Left renal cortex interstitium (tissue), 4 donors: ENCODE measurements around the gene NFATC2IP. TPM values are rescaled to one million over a fixed set of nuclear protein-coding genes. Genes with fewer than 3 reads are reported as not detected.
"Not testable (repeated sequence)": the region's sequence is repeated elsewhere in the genome, so short reads cannot be mapped to it uniquely, and the experiment has no call there.

Source experiments
- DNase-seq, 4 donors: peaks; one replicate each; pipeline ENCODE4 v3.0.0-alpha.2; 2013; ENCODE audit warnings: low read depth in 4 of 4, low spot score in 2 of 4, missing footprints in 1 of 4
- polyA plus RNA-seq, 4 donors: library from polyadenylated mRNA; unstranded; fragments of 120-200 nt; gene quantifications; one replicate each; pipeline ENCODE4 v1.2.1, GENCODE V29; 2013; ENCODE audit not compliant: insufficient read length in 4 of 4

NFATC2IP gene
- polyA plus RNA-seq, 4 donors = 23.4 to 86.7 (median 46.6) TPM

DNA sequence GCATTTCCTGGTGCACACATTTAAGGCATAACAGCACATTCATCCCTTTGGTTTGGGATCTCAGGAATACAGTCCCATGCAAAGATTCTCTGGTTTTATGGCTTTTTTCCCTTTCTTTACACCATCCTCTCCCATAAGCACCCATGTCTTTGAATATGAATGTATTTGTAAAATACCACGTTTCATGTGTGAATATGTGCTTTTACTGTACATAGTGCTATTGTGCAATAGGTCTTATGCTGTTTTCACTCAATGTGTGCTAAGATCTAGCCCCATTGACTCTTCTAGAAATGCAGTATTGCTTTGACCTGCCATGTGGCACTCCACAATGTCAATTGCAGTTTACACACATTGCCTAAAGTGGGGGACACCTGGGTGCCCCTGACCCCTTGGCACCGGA, 13.8 kb downstream of the NFATC2IP start:
- DNase-seq = no peak

DNA sequence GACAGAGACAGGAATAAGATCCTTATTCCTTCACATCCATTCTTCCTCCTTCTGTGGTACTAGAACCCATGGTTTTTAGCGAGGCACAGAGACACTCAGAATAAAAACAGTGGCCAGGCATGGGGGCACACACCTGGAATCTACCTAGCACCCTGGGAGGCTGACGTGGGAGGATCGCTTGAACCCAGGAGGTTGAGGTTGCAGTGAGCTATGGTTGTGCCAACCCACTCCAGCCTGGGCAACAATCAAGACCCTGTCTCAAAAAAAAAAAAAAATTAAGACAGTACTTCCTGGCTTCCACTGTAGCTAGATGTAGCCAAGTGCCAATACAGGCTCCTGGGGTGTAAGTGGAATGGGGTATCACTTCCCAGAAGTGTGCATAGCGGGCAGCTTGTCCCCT, 16.4 kb downstream of the NFATC2IP start:
- DNase-seq = no peak

DNA sequence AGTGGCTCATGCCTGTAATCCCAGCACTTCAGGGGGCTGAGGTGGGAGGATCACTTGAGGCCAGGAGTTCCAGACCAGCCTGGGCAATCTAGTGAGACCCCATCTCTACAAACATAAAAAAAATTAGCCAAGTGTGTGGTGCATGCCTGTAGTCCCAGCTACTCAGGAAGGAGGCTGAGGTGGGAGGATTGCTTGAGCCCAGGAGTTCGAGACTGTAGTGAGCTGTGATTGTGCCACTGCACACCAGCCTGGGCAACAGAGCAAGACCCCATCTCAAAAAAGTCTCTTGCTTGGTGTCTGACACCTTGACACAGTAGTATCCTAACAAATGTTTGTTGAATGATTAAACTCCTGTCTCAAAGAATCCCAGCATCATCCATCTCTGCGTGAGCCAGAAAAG, 19.0 kb downstream of the NFATC2IP start:
- not testable (repeated sequence) for DNase-seq

DNA sequence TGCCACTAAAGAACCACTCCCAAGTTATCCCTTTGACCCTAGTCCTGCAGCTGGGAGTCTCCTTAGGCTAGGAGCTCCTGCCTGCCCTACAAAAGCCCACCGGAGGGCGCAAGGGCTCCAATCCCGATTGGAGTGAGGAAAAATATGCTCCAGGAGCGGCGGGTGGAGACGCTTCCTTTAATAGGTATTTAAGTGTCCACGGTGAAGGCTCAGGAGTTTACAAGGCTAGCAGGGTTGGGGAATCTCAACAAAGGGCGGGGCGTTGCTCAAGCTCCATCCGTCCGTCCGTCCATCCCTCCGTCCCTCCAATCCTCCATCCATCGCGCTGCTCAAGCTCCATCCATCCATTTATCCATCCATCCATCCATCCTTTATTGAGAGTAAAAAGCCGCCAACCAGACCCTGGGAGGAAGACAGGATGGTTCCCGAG, 23.3 kb downstream of the NFATC2IP start:
- peak; percentile 15 to 50 (median 26) for DNase-seq

DNA sequence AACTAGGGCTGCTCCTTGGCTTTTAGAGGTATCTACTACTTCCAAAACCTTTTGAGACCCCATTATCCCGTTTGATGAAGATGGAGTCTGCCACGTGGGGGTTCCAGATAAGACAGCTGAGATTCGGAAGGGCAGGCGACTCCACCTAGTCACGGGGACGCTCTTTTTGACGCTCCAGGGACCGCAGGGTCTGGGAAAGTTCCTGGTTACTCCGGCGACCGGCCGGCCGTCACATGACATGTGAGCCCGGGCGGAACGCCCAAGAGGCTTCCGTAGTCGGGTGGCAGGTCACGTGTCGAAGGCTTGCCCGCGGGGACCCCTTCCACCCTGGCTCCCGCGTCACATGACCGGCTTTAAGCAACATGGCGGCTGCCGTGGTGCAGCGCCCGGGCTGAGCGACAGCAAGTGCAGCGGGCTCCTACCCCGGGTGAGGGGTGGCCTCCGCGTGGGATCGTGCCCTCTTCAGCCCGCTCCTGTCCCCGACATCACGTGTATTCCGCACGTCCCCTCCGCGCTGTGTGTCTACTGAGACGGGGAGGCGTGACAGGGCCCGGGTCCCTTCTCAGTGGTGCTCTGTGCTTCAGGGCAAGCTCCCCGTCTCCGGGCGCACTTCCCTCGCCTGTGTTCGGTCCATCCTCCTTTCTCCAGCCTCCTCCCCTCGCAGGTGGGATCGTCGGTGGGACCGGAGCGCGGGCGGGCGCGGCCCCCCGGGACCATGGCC, 23.9 kb downstream of the NFATC2IP start, which contains the start of gene SPNS1:
Gene SPNS1 (plus strand): TSS at position 342 of the 721 bp plus-strand sequence. CDS start 374 bp downstream, at position 716.
- DNase-seq = peak; percentile 80 to 96 (median 90)

DNA sequence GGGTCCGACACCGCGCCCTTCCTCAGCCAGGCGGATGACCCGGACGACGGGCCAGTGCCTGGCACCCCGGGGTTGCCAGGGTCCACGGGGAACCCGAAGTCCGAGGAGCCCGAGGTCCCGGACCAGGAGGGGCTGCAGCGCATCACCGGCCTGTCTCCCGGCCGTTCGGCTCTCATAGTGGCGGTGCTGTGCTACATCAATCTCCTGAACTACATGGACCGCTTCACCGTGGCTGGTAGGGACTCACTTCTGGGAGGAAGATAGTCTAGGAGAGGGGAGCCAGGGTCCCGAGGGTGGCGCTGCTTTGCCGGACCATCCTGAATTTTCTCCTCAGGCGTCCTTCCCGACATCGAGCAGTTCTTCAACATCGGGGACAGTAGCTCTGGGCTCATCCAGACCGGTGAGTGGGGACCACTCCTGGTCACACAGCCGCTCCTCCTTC, 24.4 kb downstream of the NFATC2IP start:
- DNase-seq = no peak

DNA sequence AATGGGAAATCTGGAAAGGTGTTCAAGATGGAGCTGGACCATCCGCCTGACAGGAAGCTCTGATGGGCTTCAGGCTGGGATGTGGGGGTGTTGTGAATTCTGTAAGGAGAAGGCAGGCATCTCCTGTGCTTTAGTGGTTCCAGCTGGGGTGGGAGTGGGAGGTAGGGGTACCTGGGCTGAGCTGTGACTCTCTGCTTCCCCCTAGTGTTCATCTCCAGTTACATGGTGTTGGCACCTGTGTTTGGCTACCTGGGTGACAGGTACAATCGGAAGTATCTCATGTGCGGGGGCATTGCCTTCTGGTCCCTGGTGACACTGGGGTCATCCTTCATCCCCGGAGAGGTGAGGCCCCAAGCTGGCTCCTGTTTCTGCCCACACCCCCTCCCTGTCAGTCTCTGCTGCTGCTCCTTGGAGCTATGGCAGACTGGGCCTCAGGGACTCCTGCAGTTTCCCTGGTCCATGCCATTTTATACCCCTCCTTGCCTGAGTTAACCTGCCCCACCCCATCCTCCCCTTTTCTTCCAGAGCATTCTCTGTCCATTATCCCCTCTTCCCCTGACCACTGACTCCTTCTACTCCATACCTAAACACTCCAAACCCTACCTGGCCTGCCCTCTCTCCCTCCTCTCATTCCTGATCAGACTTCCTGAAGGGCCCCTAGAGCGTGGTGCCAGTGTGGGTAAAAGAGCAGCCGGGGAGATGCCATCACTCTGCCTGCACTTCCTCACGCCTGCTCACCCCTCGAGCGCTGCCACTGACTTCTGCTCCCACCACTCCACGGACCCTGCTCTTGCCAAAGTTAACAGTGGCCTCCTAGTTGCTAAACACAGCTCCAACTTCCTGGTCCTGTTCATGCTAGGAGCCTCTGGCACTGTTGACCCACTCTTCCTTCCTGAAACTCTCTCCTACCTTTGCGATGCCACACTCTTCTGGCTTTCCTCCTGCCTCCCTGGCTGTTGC, 27.2 kb downstream of the NFATC2IP start:
- DNase-seq = peak in 1 of 4 donors; percentile 2

DNA sequence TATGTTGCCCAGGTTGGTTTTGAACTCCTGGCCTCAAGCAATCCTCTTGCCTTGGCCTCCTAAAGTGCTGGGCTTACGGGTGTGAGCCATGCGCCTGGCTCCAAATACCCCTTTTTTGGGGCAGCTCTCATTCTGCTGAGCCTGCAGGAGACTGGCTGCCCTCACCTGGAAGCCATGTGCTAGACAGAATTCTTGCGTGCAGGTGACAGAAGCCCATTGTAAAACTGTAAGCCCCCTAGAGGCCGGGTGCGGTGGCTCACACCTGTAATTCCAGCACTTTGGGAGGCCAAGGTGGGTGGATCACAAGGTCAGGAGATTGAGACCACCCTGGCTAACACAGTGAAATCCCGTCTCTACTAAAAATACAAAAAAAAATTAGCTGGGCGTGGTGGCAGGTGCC, 29.6 kb downstream of the NFATC2IP start:
- DNase-seq = not testable (repeated sequence)

DNA sequence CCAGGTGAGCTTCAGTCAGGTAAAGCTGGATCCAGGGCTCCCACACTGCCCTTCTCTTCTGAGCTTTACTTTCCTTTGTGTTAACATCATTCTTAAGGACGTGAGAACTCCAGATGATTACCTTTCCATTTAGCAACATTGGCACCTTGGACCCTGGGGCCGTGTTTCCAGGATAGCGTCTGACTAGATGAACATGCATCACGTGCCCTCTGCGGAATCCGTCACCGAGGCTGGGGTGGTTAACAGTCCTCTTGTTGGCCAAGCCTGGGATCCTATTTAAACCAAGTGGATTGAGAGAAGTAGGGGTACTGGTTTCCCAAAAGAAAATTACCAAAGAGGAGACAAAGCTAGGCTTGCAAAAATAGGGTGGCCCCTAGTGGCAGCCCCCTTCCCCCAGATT, 30.2 kb downstream of the NFATC2IP start:
- no peak for DNase-seq

DNA sequence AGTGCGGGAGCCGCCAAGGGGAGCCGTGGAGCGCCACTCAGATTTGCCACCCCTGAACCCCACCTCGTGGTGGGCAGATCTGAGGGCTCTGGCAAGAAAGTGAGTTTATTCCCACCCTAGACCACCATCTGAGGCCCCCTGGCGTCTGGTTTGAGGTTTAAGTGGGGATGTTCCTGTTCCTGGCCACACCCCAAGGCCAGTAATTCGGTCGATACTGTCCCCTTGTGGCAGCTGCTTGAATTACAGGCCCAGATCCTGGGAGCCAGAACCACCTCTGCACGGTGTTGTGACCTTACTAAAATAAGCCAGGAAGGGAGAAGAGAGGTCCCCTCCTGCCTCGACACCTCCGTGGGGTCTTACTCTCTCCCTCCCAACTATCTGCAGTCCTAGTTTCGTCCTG, 30.8 kb downstream of the NFATC2IP start:
- DNase-seq = no peak

DNA sequence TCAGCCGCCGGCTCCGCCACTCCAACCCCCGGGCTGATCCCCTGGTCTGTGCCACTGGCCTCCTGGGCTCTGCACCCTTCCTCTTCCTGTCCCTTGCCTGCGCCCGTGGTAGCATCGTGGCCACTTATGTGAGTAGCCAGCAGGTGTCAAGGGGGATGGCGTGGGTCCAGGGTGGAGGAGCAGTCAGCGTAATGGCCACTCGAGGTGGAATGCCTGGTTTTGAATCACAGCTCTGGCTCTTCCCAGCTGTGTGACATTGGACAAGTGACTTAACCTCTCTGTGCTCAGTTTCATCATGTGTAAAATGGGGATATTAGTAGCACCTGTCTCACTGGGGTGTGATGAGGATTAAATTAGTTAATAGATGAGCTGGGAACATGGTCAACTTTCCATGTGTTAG, 31.7 kb downstream of the NFATC2IP start:
- no peak for DNase-seq

DNA sequence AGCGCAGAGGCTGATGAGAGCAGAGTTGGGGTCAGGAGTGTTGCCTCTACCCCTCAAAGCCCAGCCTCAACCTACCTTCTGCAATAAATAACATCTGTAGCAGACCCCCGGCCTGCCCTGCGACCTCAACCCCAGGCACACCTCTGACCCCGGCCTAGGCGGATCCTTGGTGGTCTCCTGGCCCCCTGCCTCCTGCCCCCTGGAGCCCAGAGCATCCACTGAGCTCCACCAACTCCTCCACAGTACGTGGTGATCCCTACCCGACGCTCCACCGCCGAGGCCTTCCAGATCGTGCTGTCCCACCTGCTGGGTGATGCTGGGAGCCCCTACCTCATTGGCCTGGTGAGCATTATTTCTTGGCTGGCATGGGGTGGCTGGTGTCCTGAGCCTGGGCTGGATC, 32.2 kb downstream of the NFATC2IP start:
- DNase-seq = no peak

DNA sequence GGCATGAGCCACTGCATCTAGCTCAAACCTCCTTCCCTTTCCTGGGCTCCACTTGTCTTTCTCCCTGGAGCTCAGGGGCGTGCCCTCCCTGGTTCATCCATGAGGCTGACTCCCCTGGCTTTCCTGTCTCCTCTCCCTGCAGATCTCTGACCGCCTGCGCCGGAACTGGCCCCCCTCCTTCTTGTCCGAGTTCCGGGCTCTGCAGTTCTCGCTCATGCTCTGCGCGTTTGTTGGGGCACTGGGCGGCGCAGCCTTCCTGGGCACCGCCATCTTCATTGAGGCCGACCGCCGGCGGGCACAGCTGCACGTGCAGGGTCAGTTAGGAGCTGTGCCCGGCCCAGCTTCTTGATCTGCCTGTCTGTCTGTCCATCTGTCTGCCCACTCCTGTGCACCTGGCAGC, 32.9 kb downstream of the NFATC2IP start:
- no peak for DNase-seq

DNA sequence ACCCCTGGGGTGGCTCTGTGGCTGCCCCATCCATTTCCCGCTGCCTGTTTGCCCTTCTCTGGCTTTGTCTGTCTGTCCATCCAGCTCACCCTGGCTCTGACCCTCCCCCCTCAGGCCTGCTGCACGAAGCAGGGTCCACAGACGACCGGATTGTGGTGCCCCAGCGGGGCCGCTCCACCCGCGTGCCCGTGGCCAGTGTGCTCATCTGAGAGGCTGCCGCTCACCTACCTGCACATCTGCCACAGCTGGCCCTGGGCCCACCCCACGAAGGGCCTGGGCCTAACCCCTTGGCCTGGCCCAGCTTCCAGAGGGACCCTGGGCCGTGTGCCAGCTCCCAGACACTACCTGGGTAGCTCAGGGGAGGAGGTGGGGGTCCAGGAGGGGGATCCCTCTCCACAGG, 33.4 kb downstream of the NFATC2IP start:
- no peak for DNase-seq

DNA sequence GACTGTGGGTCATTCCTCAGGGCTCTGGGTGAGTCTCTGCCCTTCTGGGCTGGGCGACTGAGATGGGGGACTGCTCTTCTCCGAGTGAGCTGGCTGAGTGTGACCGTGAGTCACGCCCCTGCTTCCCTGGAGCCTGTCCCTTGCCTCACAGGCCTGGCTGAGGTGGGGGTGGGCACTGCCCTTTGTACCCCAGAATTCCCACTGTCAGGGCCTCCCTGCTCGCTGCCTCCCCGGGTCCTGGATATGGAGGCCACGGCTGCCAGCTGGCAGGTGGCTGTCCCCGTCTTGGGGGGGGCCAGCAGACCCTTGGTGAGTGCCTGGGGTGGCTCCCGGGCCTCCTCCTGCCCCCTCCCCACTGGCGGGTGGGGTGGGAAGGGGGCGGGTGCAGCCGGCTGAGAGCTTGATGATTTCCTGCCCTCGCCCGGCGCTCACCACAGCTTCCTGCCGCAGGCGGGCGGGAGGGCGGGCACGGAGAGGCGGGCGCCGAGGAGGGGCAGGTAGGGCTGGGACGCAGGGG, 33.9 kb downstream of the NFATC2IP start, which contains the start of gene LAT:
Gene LAT (plus strand): TSS at position 434 of the 517 bp plus-strand sequence. CDS start 366 bp downstream, outside the sequence.
- no peak for DNase-seq

DNA sequence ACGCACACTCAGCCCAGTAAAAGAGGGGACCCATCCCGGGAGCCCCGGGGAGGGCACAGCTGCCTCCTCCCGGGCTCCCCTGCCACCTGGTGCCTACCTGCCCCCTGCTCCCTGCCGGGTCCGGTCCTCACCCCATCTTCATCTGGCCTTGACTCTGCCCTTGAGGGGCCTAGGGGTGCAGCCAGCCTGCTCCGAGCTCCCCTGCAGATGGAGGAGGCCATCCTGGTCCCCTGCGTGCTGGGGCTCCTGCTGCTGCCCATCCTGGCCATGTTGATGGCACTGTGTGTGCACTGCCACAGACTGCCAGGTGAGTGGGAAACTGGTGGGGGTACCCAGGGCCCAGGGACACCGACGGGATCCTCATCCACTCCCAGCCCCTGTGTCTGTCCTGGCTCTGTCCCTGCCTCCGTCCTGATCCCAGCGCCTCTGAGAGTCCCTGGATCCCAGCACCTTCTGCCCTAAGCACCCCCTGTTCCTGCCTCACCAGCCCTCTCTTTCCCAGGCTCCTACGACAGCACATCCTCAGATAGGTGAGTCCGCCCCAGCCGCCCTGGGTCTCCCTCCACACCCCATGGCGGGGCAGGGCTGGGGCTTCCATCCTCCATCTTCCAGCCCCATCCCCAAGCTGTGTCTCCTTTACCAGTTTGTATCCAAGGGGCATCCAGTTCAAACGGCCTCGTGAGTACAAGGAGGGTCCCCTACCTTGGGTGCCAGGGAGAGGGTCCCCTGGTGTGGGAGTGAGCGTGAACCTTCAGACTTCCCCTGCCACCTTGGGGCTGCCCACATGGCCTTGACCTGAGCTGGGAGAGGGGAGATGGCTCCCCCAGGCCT, 34.7 kb downstream of the NFATC2IP start:
- DNase-seq = no peak

DNA sequence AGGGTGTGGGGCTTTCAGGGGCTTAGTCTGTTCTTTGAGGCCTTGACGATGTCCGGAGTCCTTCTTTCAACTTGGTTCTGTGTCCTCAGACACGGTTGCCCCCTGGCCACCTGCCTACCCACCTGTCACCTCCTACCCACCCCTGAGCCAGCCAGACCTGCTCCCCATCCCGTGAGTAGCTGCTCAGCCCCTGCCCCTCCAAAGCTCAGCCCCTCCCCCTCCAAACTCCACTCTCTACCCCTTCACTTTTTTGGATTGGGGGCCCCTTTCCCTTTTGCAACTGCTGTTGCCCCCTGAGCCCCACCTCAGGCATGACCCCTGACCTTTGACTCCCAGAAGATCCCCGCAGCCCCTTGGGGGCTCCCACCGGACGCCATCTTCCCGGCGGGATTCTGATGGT, 35.3 kb downstream of the NFATC2IP start:
- DNase-seq = no peak

DNA sequence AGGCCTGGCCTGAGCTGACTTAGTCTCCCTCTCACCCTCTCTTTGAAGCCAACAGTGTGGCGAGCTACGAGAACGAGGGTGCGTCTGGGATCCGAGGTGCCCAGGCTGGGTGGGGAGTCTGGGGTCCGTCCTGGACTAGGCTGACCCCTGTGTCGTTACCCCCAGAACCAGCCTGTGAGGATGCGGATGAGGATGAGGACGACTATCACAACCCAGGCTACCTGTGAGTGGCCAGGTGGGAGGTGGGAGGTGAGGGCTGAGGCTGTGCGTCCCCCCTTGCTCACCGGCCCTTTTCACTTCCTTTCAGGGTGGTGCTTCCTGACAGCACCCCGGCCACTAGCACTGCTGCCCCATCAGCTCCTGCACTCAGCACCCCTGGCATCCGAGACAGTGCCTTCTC, 35.8 kb downstream of the NFATC2IP start:
- no peak for DNase-seq

DNA sequence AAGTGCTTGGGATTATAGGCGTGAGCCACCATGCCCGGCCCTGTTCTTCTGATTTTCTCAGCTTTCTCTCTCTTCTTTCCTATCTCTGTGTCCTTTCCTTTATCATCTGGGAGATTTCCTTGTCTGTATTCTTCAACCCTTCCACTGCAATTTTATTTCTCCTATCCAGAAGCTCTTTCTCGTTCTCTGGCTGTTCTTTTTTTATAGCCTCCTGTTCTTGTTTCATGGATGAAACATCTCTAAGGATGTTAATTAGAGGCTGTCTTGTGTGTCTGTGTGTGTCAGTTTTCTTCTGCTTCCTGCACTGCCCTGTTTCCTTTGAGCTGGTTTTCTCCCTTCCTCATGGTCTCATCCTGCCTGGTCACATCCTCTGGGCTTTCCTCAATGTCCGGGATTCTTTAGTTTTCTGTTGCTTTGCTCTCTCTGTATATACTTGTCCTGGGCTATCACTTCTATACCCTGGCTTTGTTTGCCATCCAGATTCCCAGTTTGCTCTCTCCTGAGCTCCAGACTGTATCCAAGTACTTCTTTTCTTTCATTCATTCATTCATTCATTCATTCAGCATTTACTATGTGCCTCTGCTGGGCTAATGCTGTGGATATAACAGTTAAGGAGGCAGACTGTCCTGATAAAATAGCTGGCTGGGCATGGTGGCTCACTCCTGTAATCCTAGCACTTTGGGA, 36.6 kb downstream of the NFATC2IP start:
- no peak for DNase-seq

DNA sequence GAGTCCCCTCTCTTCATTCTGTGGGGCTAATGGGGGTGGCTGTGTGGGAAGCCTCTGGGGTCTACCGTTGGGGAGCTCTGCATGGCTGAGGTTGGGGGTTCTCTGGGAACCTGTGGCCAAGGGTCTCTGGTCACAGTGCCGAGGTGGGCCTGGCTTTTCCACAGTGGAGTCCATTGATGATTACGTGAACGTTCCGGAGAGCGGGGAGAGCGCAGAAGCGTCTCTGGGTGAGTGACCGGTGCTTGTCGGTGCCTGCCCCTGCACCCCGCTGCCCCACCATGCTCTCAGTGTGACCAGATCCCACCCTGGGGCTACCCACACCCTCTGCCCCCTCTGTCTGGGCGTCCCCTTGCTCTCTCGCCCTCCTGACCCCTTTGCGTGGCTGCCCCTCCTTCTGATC, 38.6 kb downstream of the NFATC2IP start:
- no peak for DNase-seq
